ENCODE data around the gene AACS. TPM values are rescaled to one million over a fixed set of nuclear protein-coding genes. Genes with fewer than 3 reads are reported as not detected.
A peak's percentile ranks its signal among the peaks of the same experiment; 100 is the strongest.

AACS gene
- total and polyA plus RNA-seq, 2 of the 13 experiments (the other 11 are each of a cell fraction or from before 2014, with no cell fraction given): 23.3 to 28.8 TPM

DNA sequence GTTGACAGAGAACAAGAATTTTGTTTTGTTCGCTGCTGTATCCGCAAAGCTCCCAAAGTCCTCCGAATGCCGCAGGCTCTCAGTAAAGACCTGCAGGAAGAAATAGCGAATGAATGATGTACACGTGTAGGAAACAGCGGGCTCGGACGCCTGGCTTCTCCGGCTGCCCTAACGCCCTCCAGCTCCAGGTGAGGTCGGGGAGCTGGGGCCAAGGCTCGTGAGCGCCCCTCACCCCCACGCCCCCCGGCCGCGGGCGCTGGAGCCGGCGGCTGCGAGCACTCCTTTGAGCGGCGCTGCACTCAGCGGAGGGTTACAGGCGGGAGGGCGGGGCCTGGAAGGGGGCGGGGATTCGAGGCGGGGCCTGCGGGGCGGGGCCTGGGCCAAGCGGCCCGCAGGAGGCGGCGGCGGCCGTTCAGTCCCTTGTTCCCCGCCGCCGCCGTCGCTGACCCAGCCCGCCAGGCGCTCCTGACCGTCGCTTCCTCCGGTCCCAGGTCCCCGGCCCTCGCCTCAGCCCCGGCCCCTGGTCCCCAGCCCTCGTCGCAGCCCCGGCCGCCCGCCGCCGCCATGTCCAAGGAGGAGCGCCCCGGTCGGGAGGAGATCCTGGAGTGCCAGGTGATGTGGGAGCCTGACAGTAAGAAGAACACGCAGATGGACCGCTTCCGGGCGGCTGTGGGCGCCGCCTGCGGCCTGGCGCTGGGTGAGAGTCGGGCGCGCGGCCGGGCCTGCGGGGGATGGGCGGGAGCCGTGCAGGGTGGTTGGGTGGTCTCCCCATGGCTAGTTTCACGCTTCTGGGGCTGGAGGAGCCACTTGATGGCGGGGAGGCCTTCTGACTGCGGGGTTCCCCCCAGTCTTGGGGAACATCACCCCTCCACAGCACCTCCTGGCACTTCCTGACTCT lies at the start of gene AACS (continued):
- TF ChIP-seq DR1 (CRISPR knock-in tag; IDR thresholded peaks at IDR 0.05) (peak; percentile 52; the same call in 1 of the 2 replicates), AHDC1 (CRISPR knock-in tag; IDR thresholded peaks at IDR 0.05; ENCODE audit: borderline replicate concordance) (no peak), HINFP (CRISPR knock-in tag; IDR thresholded peaks at IDR 0.05; ENCODE audit: low read depth) (no peak), ARNT2 (CRISPR knock-in tag; IDR thresholded peaks at IDR 0.05; ENCODE audit: low read depth) (peak; percentile 93), HOXD1 (CRISPR knock-in tag; IDR thresholded peaks at IDR 0.05) (no peak), RBAK (CRISPR knock-in tag; IDR thresholded peaks at IDR 0.05) (no peak), MAFG (CRISPR knock-in tag; IDR thresholded peaks at IDR 0.05) (no peak), TARDBP (CRISPR knock-in tag; IDR thresholded peaks at IDR 0.05) (no peak), ZFP41 (CRISPR knock-in tag; IDR thresholded peaks at IDR 0.05; ENCODE audit: borderline replicate concordance) (no peak), FOXP1 (IDR thresholded peaks at IDR 0.05) (no peak), FOXP1 (CRISPR knock-in tag; IDR thresholded peaks at IDR 0.05) (no peak), NCOA2 (CRISPR knock-in tag; IDR thresholded peaks at IDR 0.05) (no peak), ZNF563 (CRISPR knock-in tag; IDR thresholded peaks at IDR 0.05) (peak; percentile 56)
- TF ChIP-seq, protein P1, sequence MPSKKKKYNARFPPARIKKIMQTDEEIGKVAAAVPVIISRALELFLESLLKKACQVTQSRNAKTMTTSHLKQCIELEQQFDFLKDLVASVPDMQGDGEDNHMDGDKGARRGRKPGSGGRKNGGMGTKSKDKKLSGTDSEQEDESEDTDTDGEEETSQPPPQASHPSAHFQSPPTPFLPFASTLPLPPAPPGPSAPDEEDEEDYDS (CRISPR knock-in tag; IDR thresholded peaks at IDR 0.05): peak; percentile 55
- TF ChIP-seq, protein P2, sequence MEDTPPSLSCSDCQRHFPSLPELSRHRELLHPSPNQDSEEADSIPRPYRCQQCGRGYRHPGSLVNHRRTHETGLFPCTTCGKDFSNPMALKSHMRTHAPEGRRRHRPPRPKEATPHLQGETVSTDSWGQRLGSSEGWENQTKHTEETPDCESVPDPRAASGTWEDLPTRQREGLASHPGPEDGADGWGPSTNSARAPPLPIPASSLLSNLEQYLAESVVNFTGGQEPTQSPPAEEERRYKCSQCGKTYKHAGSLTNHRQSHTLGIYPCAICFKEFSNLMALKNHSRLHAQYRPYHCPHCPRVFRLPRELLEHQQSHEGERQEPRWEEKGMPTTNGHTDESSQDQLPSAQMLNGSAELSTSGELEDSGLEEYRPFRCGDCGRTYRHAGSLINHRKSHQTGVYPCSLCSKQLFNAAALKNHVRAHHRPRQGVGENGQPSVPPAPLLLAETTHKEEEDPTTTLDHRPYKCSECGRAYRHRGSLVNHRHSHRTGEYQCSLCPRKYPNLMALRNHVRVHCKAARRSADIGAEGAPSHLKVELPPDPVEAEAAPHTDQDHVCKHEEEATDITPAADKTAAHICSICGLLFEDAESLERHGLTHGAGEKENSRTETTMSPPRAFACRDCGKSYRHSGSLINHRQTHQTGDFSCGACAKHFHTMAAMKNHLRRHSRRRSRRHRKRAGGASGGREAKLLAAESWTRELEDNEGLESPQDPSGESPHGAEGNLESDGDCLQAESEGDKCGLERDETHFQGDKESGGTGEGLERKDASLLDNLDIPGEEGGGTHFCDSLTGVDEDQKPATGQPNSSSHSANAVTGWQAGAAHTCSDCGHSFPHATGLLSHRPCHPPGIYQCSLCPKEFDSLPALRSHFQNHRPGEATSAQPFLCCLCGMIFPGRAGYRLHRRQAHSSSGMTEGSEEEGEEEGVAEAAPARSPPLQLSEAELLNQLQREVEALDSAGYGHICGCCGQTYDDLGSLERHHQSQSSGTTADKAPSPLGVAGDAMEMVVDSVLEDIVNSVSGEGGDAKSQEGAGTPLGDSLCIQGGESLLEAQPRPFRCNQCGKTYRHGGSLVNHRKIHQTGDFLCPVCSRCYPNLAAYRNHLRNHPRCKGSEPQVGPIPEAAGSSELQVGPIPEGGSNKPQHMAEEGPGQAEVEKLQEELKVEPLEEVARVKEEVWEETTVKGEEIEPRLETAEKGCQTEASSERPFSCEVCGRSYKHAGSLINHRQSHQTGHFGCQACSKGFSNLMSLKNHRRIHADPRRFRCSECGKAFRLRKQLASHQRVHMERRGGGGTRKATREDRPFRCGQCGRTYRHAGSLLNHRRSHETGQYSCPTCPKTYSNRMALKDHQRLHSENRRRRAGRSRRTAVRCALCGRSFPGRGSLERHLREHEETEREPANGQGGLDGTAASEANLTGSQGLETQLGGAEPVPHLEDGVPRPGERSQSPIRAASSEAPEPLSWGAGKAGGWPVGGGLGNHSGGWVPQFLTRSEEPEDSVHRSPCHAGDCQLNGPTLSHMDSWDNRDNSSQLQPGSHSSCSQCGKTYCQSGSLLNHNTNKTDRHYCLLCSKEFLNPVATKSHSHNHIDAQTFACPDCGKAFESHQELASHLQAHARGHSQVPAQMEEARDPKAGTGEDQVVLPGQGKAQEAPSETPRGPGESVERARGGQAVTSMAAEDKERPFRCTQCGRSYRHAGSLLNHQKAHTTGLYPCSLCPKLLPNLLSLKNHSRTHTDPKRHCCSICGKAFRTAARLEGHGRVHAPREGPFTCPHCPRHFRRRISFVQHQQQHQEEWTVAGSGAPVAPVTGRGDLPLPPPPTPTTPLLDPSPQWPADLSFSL (CRISPR knock-in tag; IDR thresholded peaks at IDR 0.05): no peak
